Keratinocyte (primary cell): Measurements from ENCODE around the gene MDM4. TPM values are rescaled to one million over a fixed set of nuclear protein-coding genes. Genes with fewer than 3 reads are reported as not detected.

ENCODE experiments used
- DNase-seq: peaks from one replicate; pipeline ENCODE4 v3.0.0-alpha.2; 2011; ENCODE audit warnings: low read depth, missing footprints, low spot score
- FAIRE-seq: peaks from 2 replicates; lab custom pipeline; 2011; peaks lifted over from hg19 to GRCh38; lab: Jason Lieb, UNC
- H2AFZ ChIP-seq: 2 replicates; pipeline ENCODE4 v1.6.0; 2012; ENCODE audit warnings: low read length, control low read depth, inconsistent platforms; ENCODE audit not compliant: control insufficient read depth
- H3K27ac ChIP-seq: 2 replicates; pipeline ENCODE4 v1.5.1; 2011; ENCODE audit warnings: low read length; ENCODE audit not compliant: control insufficient read depth, insufficient read depth
- H3K27me3 ChIP-seq: 3 replicates; pipeline ENCODE4 v1.6.0; 2011; ENCODE audit warnings: low read length; ENCODE audit not compliant: control insufficient read depth, insufficient read depth; ENCODE audit errors: extremely low read depth
- H3K36me3 ChIP-seq, 2 experiments: 2 replicates in 1 of 2; 3 replicates in 1 of 2; pipeline ENCODE4 v1.5.1; 2011; ENCODE audit warnings: low read length in 2 of 2, mild to moderate bottlenecking in 1 of 2; ENCODE audit not compliant: control insufficient read depth in 2 of 2, insufficient read depth in 2 of 2; ENCODE audit errors: extremely low read depth in 1 of 2
- H3K4me1 ChIP-seq: 3 replicates; pipeline ENCODE4 v1.5.1; 2011; ENCODE audit warnings: low read length; ENCODE audit not compliant: control insufficient read depth, insufficient read depth; ENCODE audit errors: extremely low read depth
- H3K4me2 ChIP-seq: 3 replicates; pipeline ENCODE4 v1.6.0; 2011; ENCODE audit warnings: low read depth, low read length; ENCODE audit not compliant: control insufficient read depth, insufficient read depth; ENCODE audit errors: extremely low read depth
- H3K4me3 ChIP-seq, 3 experiments: fragments of 200-600 bp in 1 of 3; sonication (generic) in 1 of 3; 2 replicates in 2 of 3; 3 replicates in 1 of 3; pipeline ENCODE4 v1.5.1; 2011 to 2016; ENCODE audit warnings: low read length in 3 of 3, mild to moderate bottlenecking in 3 of 3, control low read depth in 2 of 3, inconsistent platforms in 1 of 3, low read depth in 1 of 3, mixed read lengths in 1 of 3, mixed run types in 1 of 3, moderate library complexity in 1 of 3; ENCODE audit not compliant: control insufficient read depth in 2 of 3, insufficient read depth in 2 of 3; ENCODE audit errors: extremely low read depth in 1 of 3
- H3K79me2 ChIP-seq: 2 replicates; pipeline ENCODE4 v1.6.0; 2012; ENCODE audit warnings: low read length; ENCODE audit not compliant: control insufficient read depth, insufficient read depth
- H3K9ac ChIP-seq: 3 replicates; pipeline ENCODE4 v1.6.0; 2011; ENCODE audit warnings: low read length; ENCODE audit not compliant: control insufficient read depth, insufficient read depth; ENCODE audit errors: extremely low read depth
- H3K9me1 ChIP-seq: 3 replicates; pipeline ENCODE4 v1.6.0; 2011; ENCODE audit warnings: low read length; ENCODE audit not compliant: control insufficient read depth, insufficient read depth; ENCODE audit errors: extremely low read depth
- H3K9me3 ChIP-seq: 2 replicates; pipeline ENCODE4 v1.5.1; 2012; ENCODE audit warnings: low read depth, low read length; ENCODE audit not compliant: control insufficient read depth
- H4K20me1 ChIP-seq: 3 replicates; pipeline ENCODE4 v1.6.0; 2011; ENCODE audit warnings: low read length; ENCODE audit not compliant: control insufficient read depth, insufficient read depth; ENCODE audit errors: extremely low read depth
- CTCF ChIP-seq, 3 experiments: IDR thresholded peaks in 1 of 3; conservative IDR thresholded peaks in 1 of 3; optimal IDR thresholded peaks in 1 of 3; 2 replicates in 2 of 3; 3 replicates in 1 of 3; pipeline versions ENCODE3 to v1.5.1; 2011; ENCODE audit warnings: low read length in 3 of 3, mild to moderate bottlenecking in 3 of 3, moderate library complexity in 2 of 3, control low read depth in 1 of 3, inconsistent platforms in 1 of 3; ENCODE audit not compliant: insufficient read depth in 2 of 3; ENCODE audit errors: extremely low read depth in 1 of 3
- EZH2 ChIP-seq: IDR thresholded peaks from one replicate; pipeline ENCODE4 v1.6.1; 2012; ENCODE audit warnings: inconsistent platforms, mild to moderate bottlenecking, low read length, moderate library complexity
- dilution Hi-C: fragments of 300-500 bp; cut with MboI; formaldehyde crosslinking; loops from one replicate; pipeline ENCODE4 v1.7.0; 2020; ENCODE audit warnings: low sequenced_read_pairs; ENCODE audit not compliant: extremely low pct_ligation_motif_present
- polyA plus RNA-seq, 5 experiments: library from polyadenylated mRNA; depleted of rRNA in 3 of 5; stranded (reverse) in 3 of 5; stranded (forward) in 1 of 5; unstranded in 1 of 5; fragments of >200 nt; gene quantifications; 1 replicate in 1 of 5; 2 replicates in 3 of 5; 3 replicates in 1 of 5; pipeline versions ENCODE4 v1.2.1 to v1.2.3, GENCODE V29; 2011 to 2012; ENCODE audit warnings: missing spikeins in 2 of 5, low read depth in 1 of 5, low replicate concordance in 1 of 5

The MDM4 gene
- polyA plus RNA-seq, 1 donor (not counting 4 experiments of a cell fraction or from before 2014, with no cell fraction given) = 17.8 TPM

GRCh38 chr1:204584699-204585372, 68.6 kb downstream of the MDM4 start:
- Histone ChIP-seq H3K4me3 (no peak overlapping the region), H3K36me3 (no peaks in the 10 kb centered on the region), H3K4me2 (no peak overlapping the region), H3K4me1 (peaks cover 6% of the 10 kb centered on the region), H4K20me1 (no peaks in the 10 kb centered on the region), H3K27me3 (no peaks in the 10 kb centered on the region), H3K9me3 (no peaks in the 10 kb centered on the region), H3K79me2 (no peaks in the 10 kb centered on the region), H2AFZ (no peak overlapping the region), H3K9me1 (no peaks in the 10 kb centered on the region), H3K9ac (no peak overlapping the region), H3K27ac (no peak overlapping the region)
- no peak for FAIRE-seq
- no peak for DNase-seq
- dilution Hi-C loops = no loop called here
- TF ChIP-seq CTCF (optimal IDR thresholded peaks at IDR 0.05 in 1 of 3, IDR thresholded peaks at IDR 0.05 in 1 of 3, conservative IDR thresholded peaks at IDR 0.05 in 1 of 3; ENCODE audit: extremely low read depth in 1 of 3, insufficient read depth in 2 of 3, low read length in 3 of 3) = no peak
- TF ChIP-seq EZH2 = no peak

- Histone ChIP-seq H3K36me3 (no peaks in the 10 kb centered on the region), H3K27me3 (no peaks in the 10 kb centered on the region), H4K20me1 (peaks cover 4% of the 10 kb centered on the region), H3K27ac (no peak overlapping the region), H3K9me3 (no peaks in the 10 kb centered on the region), H3K9ac (no peak overlapping the region), H3K79me2 (no peaks in the 10 kb centered on the region), H3K4me2 (no peak overlapping the region), H2AFZ (no peak overlapping the region), H3K4me3 (no peak overlapping the region), H3K9me1 (no peaks in the 10 kb centered on the region), H3K4me1 (peaks cover 22% of the 10 kb centered on the region)
- no peak for TF ChIP-seq CTCF (optimal IDR thresholded peaks at IDR 0.05 in 1 of 3, IDR thresholded peaks at IDR 0.05 in 1 of 3, conservative IDR thresholded peaks at IDR 0.05 in 1 of 3; ENCODE audit: extremely low read depth in 1 of 3, insufficient read depth in 2 of 3, low read length in 3 of 3)
- TF ChIP-seq EZH2 = no peak
- DNase-seq (no peak), FAIRE-seq (no peak)
- dilution Hi-C loops = no loop called here
These were observed 71.4 kb downstream of the MDM4 start for GRCh38 chr1:204587621-204588020.
